Gastrocnemius medialis (tissue), 4 donors: ENCODE measurements around the gene HDGFL2.

ENCODE experiments used
- CTCF ChIP-seq, 5 experiments: fragments of 450-650 bp in 3 of 5; fragments of 200-600 bp in 2 of 5; sonication (generic) in 2 of 5; IDR thresholded peaks in 4 of 5; conservative IDR thresholded peaks in 1 of 5; 1 replicate in 4 of 5; 2 replicates in 1 of 5; pipeline ENCODE4 v1.5.1; 2016 to 2019; ENCODE audit warnings: antibody characterized with exemption in 5 of 5, mild to moderate bottlenecking in 3 of 5, moderate library complexity in 3 of 5
- POLR2A ChIP-seq, 2 donors: fragments of 450-650 bp; IDR thresholded peaks; one replicate each; pipeline ENCODE4 v1.6.1; 2017; ENCODE audit warnings: antibody characterized with exemption in 2 of 2, mild to moderate bottlenecking in 2 of 2, moderate library complexity in 2 of 2

DNA sequence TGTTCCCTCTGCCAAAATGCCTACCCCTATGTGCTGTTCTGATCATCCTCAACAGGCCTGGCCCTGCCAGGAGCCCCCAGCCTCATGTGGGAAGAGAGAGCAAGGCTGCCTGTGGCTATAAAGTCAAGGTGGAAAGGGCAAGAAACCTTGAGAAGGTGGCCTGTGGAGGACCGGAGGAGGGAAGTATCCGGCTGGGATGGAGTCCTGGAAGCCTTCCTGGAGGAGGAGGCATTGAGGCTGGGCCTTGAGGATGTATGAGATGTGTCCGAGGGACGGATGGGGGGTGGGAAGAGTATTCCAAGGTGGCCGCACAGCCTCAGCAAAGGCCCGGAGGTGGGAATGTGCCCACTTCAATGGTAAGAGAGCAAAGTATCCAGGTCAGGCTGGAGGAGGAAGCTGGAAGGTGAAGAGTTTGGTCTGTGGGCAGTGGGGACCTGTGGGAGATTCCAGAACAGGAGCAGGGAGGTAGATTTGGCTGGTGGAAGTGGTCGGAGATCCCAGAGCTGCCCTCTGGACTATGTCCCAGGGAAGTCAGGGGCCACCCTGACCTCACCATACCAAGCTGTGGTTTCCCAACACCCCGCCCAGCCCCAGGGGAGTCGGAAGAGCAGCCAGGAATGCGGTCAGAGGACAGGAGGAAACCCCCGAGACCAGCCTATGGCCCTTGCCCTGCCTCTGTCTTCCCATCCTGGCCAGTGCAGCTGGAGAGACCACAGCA lies 49.2 kb downstream of the HDGFL2 start:
- TF ChIP-seq CTCF (IDR thresholded peaks at IDR 0.05 in 4 of 5, conservative IDR thresholded peaks at IDR 0.05 in 1 of 5) (no peak), POLR2A (IDR thresholded peaks at IDR 0.05) (no peak)
